ENCODE data around the gene STK4.

The STK4 gene

GRCh38 chr20:45037635-45038034 lies 71.3 kb downstream of the STK4 start:
- DNase-seq (ENCODE audit: low read depth in 1 of 2, low spot score in 1 of 2), result no peak
- H3K27me3 ChIP-seq (ENCODE audit: insufficient read depth, poor library complexity, severe bottlenecking), result no peaks in the 10 kb centered on the region
- TF ChIP-seq REST (IDR thresholded peaks at IDR 0.05; ENCODE audit: insufficient replicate concordance, low read depth) (no peak), CTCF (IDR thresholded peaks at IDR 0.05; ENCODE audit: insufficient read depth, low read length) (no peak), POLR2AphosphoS5 (IDR thresholded peaks at IDR 0.05; ENCODE audit: low read depth) (no peak), GABPA (IDR thresholded peaks at IDR 0.05; ENCODE audit: low read depth) (no peak), SPI1 (IDR thresholded peaks at IDR 0.05; ENCODE audit: borderline replicate concordance, low read depth) (no peak)
- H3K4me3 ChIP-seq (replicated peaks; ENCODE audit: insufficient read depth, low read length), result no peak overlapping the region
- no peak overlapping the region for H3K27ac ChIP-seq (replicated peaks)

GRCh38 chr20:45038745-45039474 lies 72.6 kb downstream of the STK4 start:
- no peak for DNase-seq (ENCODE audit: low read depth in 1 of 2, low spot score in 1 of 2)
- no peaks in the 10 kb centered on the region for H3K27me3 ChIP-seq (ENCODE audit: insufficient read depth, poor library complexity, severe bottlenecking)
- peak overlapping the region; percentile 70 for H3K27ac ChIP-seq (replicated peaks)
- H3K4me3 ChIP-seq (replicated peaks; ENCODE audit: insufficient read depth, low read length), result no peak overlapping the region
- no peak for TF ChIP-seq POLR2AphosphoS5 (IDR thresholded peaks at IDR 0.05; ENCODE audit: low read depth)
- no peak for TF ChIP-seq GABPA (IDR thresholded peaks at IDR 0.05; ENCODE audit: low read depth)
- no peak for TF ChIP-seq REST (IDR thresholded peaks at IDR 0.05; ENCODE audit: insufficient replicate concordance, low read depth)
- no peak for TF ChIP-seq CTCF (IDR thresholded peaks at IDR 0.05; ENCODE audit: insufficient read depth, low read length)

- peak overlapping the region; percentile 70 for H3K27ac ChIP-seq (replicated peaks)
- no peaks in the 10 kb centered on the region for H3K27me3 ChIP-seq (ENCODE audit: insufficient read depth, poor library complexity, severe bottlenecking)
- DNase-seq (ENCODE audit: low read depth in 1 of 2, low spot score in 1 of 2), result peak; percentile 78 to 80
- H3K4me3 ChIP-seq (replicated peaks; ENCODE audit: insufficient read depth, low read length), result no peak overlapping the region
- TF ChIP-seq SPI1 (IDR thresholded peaks at IDR 0.05; ENCODE audit: borderline replicate concordance, low read depth) (peak; percentile 84), CTCF (IDR thresholded peaks at IDR 0.05; ENCODE audit: insufficient read depth, low read length) (no peak), GABPA (IDR thresholded peaks at IDR 0.05; ENCODE audit: low read depth) (peak; percentile 42; the same call in 1 of the 2 replicates), REST (IDR thresholded peaks at IDR 0.05; ENCODE audit: insufficient replicate concordance, low read depth) (no peak), POLR2AphosphoS5 (IDR thresholded peaks at IDR 0.05; ENCODE audit: low read depth) (0 out of 2 replicates have a peak, but pooled peaks have one; percentile 23)
These were observed 73.1 kb downstream of the STK4 start for GRCh38 chr20:45039475-45039820.

Data from HL-60 (cell line).